ENCODE measurements around the gene ERCC2. TPM values are rescaled to one million over a fixed set of nuclear protein-coding genes. Genes with fewer than 3 reads are reported as not detected.
A peak's percentile ranks its signal among the peaks of the same experiment; 100 is the strongest.

The ERCC2 gene
- total and polyA plus RNA-seq, 4 experiments from 2014 or later: 5.1 to 19.3 (median 13.5) TPM

GRCh38 chr19:45355402-45355801 lies 15.0 kb downstream of the ERCC2 start:
- H3K27me3 ChIP-seq (ENCODE audit: insufficient read depth, low read length): no peaks in the 10 kb centered on the region
- peak overlapping the region in 1 of 7 donors; percentile 15 for H3K27ac Mint-ChIP-seq
- DNase-seq: no peak
- H3K27ac ChIP-seq (ENCODE audit: low read depth, low read length): no peak overlapping the region
- H3K4me1 Mint-ChIP-seq: peaks cover 0 to 3% (median 0%) of the 10 kb centered on the region in 4 donors
- H3K36me3 ChIP-seq (ENCODE audit: insufficient read depth, low read length): peaks cover 12% of the 10 kb centered on the region
- H3K9me3 ChIP-seq (ENCODE audit: control insufficient read depth in 1 of 2, low read length in 2 of 2): no peaks in the 10 kb centered on the region
- no peak overlapping the region for H3K4me3 Mint-ChIP-seq
- peaks cover 0 to 2% (median 0%) of the 10 kb centered on the region in 8 donors for H3K9me3 Mint-ChIP-seq
- H3K4me3 ChIP-seq (ENCODE audit: low read length in 2 of 2): no peak overlapping the region
- no peaks in the 10 kb centered on the region for H3K27me3 Mint-ChIP-seq
- peaks cover 22 to 27% of the 10 kb centered on the region in 2 donors for H3K36me3 Mint-ChIP-seq
- ChIA-PET POLR2A (ENCODE audit: partially characterized antibody) (no interaction called here), CTCF (ENCODE audit: partially characterized antibody) (no interaction called here)
- intact Hi-C loops (cut with micrococcal nuclease): no loop called here
- H3K4me1 ChIP-seq (ENCODE audit: insufficient read depth, low read length): no peaks in the 10 kb centered on the region

DNA sequence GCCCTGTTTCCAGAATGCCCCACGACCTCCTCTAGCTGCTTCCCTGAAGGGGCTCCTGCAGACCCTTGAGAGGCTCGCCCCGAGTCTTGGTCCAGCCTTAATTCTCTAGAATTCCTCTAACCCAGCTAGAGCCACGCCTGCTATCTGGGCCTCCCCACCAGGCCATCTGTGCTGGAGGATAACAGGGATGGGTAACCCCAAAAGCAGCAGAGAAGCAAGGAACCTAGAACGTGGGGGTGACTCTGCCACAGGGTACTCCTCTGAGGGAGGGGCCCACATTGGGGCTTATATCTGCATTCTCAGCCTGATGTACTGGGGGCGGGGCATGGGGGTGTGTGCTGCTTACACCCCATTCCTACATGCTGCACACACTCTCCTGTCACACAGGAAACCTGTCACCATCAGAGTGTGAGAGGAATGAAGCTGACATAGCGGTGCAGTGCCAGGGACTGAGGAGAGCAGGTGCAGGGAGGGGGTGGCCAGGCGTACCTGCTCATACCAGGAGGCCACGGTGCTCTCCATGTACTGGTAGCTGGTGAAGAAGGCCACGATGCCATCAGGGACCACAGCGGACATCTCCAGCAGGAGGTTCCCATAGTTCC lies 16.0 kb downstream of the ERCC2 start:
- Histone ChIP-seq H3K27ac (ENCODE audit: low read depth, low read length) (no peak overlapping the region), H3K36me3 (ENCODE audit: insufficient read depth, low read length) (peaks cover 12% of the 10 kb centered on the region), H3K9me3 (ENCODE audit: control insufficient read depth in 1 of 2, low read length in 2 of 2) (no peaks in the 10 kb centered on the region), H3K4me3 (ENCODE audit: low read length in 2 of 2) (no peak overlapping the region), H3K4me1 (ENCODE audit: insufficient read depth, low read length) (no peaks in the 10 kb centered on the region), H3K27me3 (ENCODE audit: insufficient read depth, low read length) (no peaks in the 10 kb centered on the region)
- Mint-ChIP-seq H3K4me3 (no peak overlapping the region), H3K9me3 (peaks cover 0 to 2% (median 0%) of the 10 kb centered on the region in 8 donors), H3K27ac (no peak overlapping the region), H3K4me1 (peaks cover 0 to 3% (median 0%) of the 10 kb centered on the region in 4 donors), H3K36me3 (peaks cover 22 to 25% of the 10 kb centered on the region in 2 donors), H3K27me3 (no peaks in the 10 kb centered on the region)
- CTCF ChIA-PET (ENCODE audit: partially characterized antibody): no interaction called here
- no peak for DNase-seq
- POLR2A ChIA-PET (ENCODE audit: partially characterized antibody): no interaction called here
- intact Hi-C loops (cut with micrococcal nuclease): no loop called here

GRCh38 chr19:45352914-45353796 lies 17.2 kb downstream of the ERCC2 start:
- no peak overlapping the region for H3K27ac ChIP-seq (ENCODE audit: low read depth, low read length)
- no peak overlapping the region for H3K4me3 ChIP-seq (ENCODE audit: low read length in 2 of 2)
- no peaks in the 10 kb centered on the region for H3K4me1 ChIP-seq (ENCODE audit: insufficient read depth, low read length)
- no peak overlapping the region for H3K4me3 Mint-ChIP-seq
- H3K27me3 ChIP-seq (ENCODE audit: insufficient read depth, low read length): no peaks in the 10 kb centered on the region
- H3K36me3 Mint-ChIP-seq: peaks cover 16 to 18% of the 10 kb centered on the region in 2 donors
- H3K27me3 Mint-ChIP-seq: no peaks in the 10 kb centered on the region
- H3K9me3 Mint-ChIP-seq: peaks cover 0 to 2% (median 0%) of the 10 kb centered on the region in 8 donors
- no peaks in the 10 kb centered on the region for H3K9me3 ChIP-seq (ENCODE audit: control insufficient read depth in 1 of 2, low read length in 2 of 2)
- H3K36me3 ChIP-seq (ENCODE audit: insufficient read depth, low read length): peaks cover 12% of the 10 kb centered on the region
- intact Hi-C loops (cut with micrococcal nuclease): no loop called here
- ChIA-PET CTCF (ENCODE audit: partially characterized antibody) (no interaction called here), POLR2A (ENCODE audit: partially characterized antibody) (no interaction called here)
- no peak for DNase-seq
- peaks cover 0 to 3% (median 0%) of the 10 kb centered on the region in 4 donors for H3K4me1 Mint-ChIP-seq
- H3K27ac Mint-ChIP-seq: peak overlapping the region in 2 of 7 donors; percentile 21 to 77

- H3K27ac ChIP-seq (ENCODE audit: low read depth, low read length): no peak overlapping the region
- Mint-ChIP-seq H3K27me3 (no peaks in the 10 kb centered on the region), H3K27ac (no peak overlapping the region), H3K4me3 (no peak overlapping the region), H3K9me3 (peaks cover 0 to 2% (median 0%) of the 10 kb centered on the region in 8 donors), H3K36me3 (peaks cover 15 to 18% of the 10 kb centered on the region in 2 donors), H3K4me1 (peaks cover 0 to 3% (median 0%) of the 10 kb centered on the region in 4 donors)
- ChIA-PET CTCF (ENCODE audit: partially characterized antibody) (interaction anchor here (0.6 kb wide), 1 partner anchor 238 kb away, joined by 3 read pairs; no protein-coding TSS in a partner anchor), POLR2A (ENCODE audit: partially characterized antibody) (no interaction called here)
- intact Hi-C loops (cut with micrococcal nuclease): no loop called here
- DNase-seq: no peak
- H3K9me3 ChIP-seq (ENCODE audit: control insufficient read depth in 1 of 2, low read length in 2 of 2): no peaks in the 10 kb centered on the region
- no peaks in the 10 kb centered on the region for H3K4me1 ChIP-seq (ENCODE audit: insufficient read depth, low read length)
- H3K36me3 ChIP-seq (ENCODE audit: insufficient read depth, low read length): peaks cover 12% of the 10 kb centered on the region
- no peak overlapping the region for H3K4me3 ChIP-seq (ENCODE audit: low read length in 2 of 2)
- H3K27me3 ChIP-seq (ENCODE audit: insufficient read depth, low read length): no peaks in the 10 kb centered on the region
These were observed 17.9 kb downstream of the ERCC2 start for GRCh38 chr19:45352471-45352870.

GRCh38 chr19:45352062-45352461 lies 18.3 kb downstream of the ERCC2 start:
- intact Hi-C loops (cut with micrococcal nuclease): no loop called here
- H3K4me3 ChIP-seq (ENCODE audit: low read length in 2 of 2): no peak overlapping the region
- H3K4me1 Mint-ChIP-seq: peaks cover 0 to 3% (median 0%) of the 10 kb centered on the region in 4 donors
- CTCF ChIA-PET (ENCODE audit: partially characterized antibody): interaction anchor here (0.6 kb wide), 1 partner anchor 237 kb away, joined by 3 read pairs; no protein-coding TSS in a partner anchor
- no peaks in the 10 kb centered on the region for H3K9me3 ChIP-seq (ENCODE audit: control insufficient read depth in 1 of 2, low read length in 2 of 2)
- no peak for DNase-seq
- POLR2A ChIA-PET (ENCODE audit: partially characterized antibody): no interaction called here
- no peaks in the 10 kb centered on the region for H3K4me1 ChIP-seq (ENCODE audit: insufficient read depth, low read length)
- H3K9me3 Mint-ChIP-seq: peaks cover 0 to 2% (median 0%) of the 10 kb centered on the region in 8 donors
- no peak overlapping the region for H3K27ac Mint-ChIP-seq
- H3K36me3 ChIP-seq (ENCODE audit: insufficient read depth, low read length): peaks cover 12% of the 10 kb centered on the region
- no peaks in the 10 kb centered on the region for H3K27me3 Mint-ChIP-seq
- no peak overlapping the region for H3K4me3 Mint-ChIP-seq
- peaks cover 15 to 18% of the 10 kb centered on the region in 2 donors for H3K36me3 Mint-ChIP-seq
- no peaks in the 10 kb centered on the region for H3K27me3 ChIP-seq (ENCODE audit: insufficient read depth, low read length)
- H3K27ac ChIP-seq (ENCODE audit: low read depth, low read length): no peak overlapping the region

GRCh38 chr19:45351401-45351952 lies 18.9 kb downstream of the ERCC2 start:
- ChIA-PET CTCF (ENCODE audit: partially characterized antibody) (interaction anchor here (1.3 kb wide), 1 partner anchor 13 kb away, joined by 4 read pairs; no protein-coding TSS in a partner anchor), POLR2A (ENCODE audit: partially characterized antibody) (no interaction called here)
- no peak overlapping the region for H3K27ac Mint-ChIP-seq
- Histone ChIP-seq H3K36me3 (ENCODE audit: insufficient read depth, low read length) (peaks cover 12% of the 10 kb centered on the region), H3K27ac (ENCODE audit: low read depth, low read length) (no peak overlapping the region), H3K27me3 (ENCODE audit: insufficient read depth, low read length) (no peaks in the 10 kb centered on the region), H3K4me1 (ENCODE audit: insufficient read depth, low read length) (no peaks in the 10 kb centered on the region), H3K9me3 (ENCODE audit: control insufficient read depth in 1 of 2, low read length in 2 of 2) (no peaks in the 10 kb centered on the region), H3K4me3 (ENCODE audit: low read length in 2 of 2) (no peak overlapping the region)
- H3K36me3 Mint-ChIP-seq: peaks cover 14 to 15% of the 10 kb centered on the region in 2 donors
- no peaks in the 10 kb centered on the region for H3K27me3 Mint-ChIP-seq
- peaks cover 0 to 2% (median 0%) of the 10 kb centered on the region in 8 donors for H3K9me3 Mint-ChIP-seq
- DNase-seq: no peak
- intact Hi-C loops (cut with micrococcal nuclease): no loop called here
- H3K4me3 Mint-ChIP-seq: no peak overlapping the region
- H3K4me1 Mint-ChIP-seq: peaks cover 0 to 3% (median 0%) of the 10 kb centered on the region in 4 donors

DNA sequence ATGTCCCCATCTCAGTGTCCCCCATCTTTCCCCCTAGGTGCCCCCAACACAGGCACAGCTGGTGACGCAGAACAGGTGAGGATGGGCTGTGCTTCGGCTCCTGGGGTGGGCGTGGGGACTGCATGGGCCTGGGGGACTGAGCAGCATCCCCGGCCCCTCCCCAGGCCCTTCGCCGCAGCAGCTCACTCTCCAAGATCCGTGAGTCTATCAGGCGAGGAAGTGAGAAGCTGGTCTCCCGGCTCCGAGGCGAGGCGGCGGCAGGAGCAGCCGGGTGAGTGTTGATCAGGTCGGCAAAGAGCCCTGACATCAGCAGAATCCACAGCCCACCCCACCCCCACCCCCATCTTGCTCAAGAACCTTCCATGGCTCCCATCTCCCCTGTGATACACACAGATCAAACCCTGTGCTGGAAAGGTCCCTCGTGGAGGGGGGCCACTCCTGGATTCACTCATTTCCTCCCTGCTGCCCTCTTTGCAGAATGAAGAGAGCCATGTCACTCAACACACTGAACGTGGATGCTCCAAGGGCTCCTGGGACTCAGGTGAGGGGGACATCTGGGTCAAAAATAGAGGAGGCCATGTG lies 19.8 kb downstream of the ERCC2 start:
- no peaks in the 10 kb centered on the region for H3K4me1 ChIP-seq (ENCODE audit: insufficient read depth, low read length)
- H3K27me3 Mint-ChIP-seq: peaks cover 0 to 4% of the 10 kb centered on the region in 2 donors
- POLR2A ChIA-PET (ENCODE audit: partially characterized antibody): no interaction called here
- CTCF ChIA-PET (ENCODE audit: partially characterized antibody): interaction anchor here (1.3 kb wide), 1 partner anchor 12 kb away, joined by 4 read pairs; no protein-coding TSS in a partner anchor
- intact Hi-C loops (cut with micrococcal nuclease): no loop called here
- DNase-seq: no peak
- peaks cover 12% of the 10 kb centered on the region for H3K36me3 ChIP-seq (ENCODE audit: insufficient read depth, low read length)
- H3K27ac ChIP-seq (ENCODE audit: low read depth, low read length): no peak overlapping the region
- H3K27me3 ChIP-seq (ENCODE audit: insufficient read depth, low read length): no peaks in the 10 kb centered on the region
- H3K4me3 ChIP-seq (ENCODE audit: low read length in 2 of 2): no peak overlapping the region
- peaks cover 0 to 3% (median 0%) of the 10 kb centered on the region in 4 donors for H3K4me1 Mint-ChIP-seq
- H3K27ac Mint-ChIP-seq: no peak overlapping the region
- H3K36me3 Mint-ChIP-seq: peaks cover 9 to 15% of the 10 kb centered on the region in 2 donors
- peaks cover 0 to 2% (median 0%) of the 10 kb centered on the region in 8 donors for H3K9me3 Mint-ChIP-seq
- no peaks in the 10 kb centered on the region for H3K9me3 ChIP-seq (ENCODE audit: control insufficient read depth in 1 of 2, low read length in 2 of 2)
- no peak overlapping the region for H3K4me3 Mint-ChIP-seq
